NB4 (cell line): ENCODE data around the gene IQCN.

ENCODE experiments used
- DNase-seq: peaks from one replicate; pipeline ENCODE4 v3.0.0; 2010; ENCODE audit warnings: low read depth
- H3K4me3 ChIP-seq: one replicate; pipeline ENCODE4 v1.5.1; 2011; ENCODE audit warnings: mild to moderate bottlenecking, low read depth, low read length, moderate library complexity
- MYC ChIP-seq: IDR thresholded peaks from 2 replicates; pipeline ENCODE4 v1.6.1; 2011; ENCODE audit warnings: low read depth, low read length
- POLR2A ChIP-seq: IDR thresholded peaks from 2 replicates; pipeline ENCODE4 v1.6.1; 2011; ENCODE audit warnings: mild to moderate bottlenecking; ENCODE audit not compliant: insufficient read length; ENCODE audit errors: extremely low read depth
- TF ChIP-seq, protein P1 (sequence below): IDR thresholded peaks from 2 replicates; pipeline ENCODE4 v1.6.1; 2011; ENCODE audit warnings: low read depth, low read length
- TF ChIP-seq, protein P2 (sequence below): IDR thresholded peaks from one replicate; pipeline ENCODE4 v1.5.1; 2012; ENCODE audit warnings: low read depth, low read length

IQCN gene

DNA sequence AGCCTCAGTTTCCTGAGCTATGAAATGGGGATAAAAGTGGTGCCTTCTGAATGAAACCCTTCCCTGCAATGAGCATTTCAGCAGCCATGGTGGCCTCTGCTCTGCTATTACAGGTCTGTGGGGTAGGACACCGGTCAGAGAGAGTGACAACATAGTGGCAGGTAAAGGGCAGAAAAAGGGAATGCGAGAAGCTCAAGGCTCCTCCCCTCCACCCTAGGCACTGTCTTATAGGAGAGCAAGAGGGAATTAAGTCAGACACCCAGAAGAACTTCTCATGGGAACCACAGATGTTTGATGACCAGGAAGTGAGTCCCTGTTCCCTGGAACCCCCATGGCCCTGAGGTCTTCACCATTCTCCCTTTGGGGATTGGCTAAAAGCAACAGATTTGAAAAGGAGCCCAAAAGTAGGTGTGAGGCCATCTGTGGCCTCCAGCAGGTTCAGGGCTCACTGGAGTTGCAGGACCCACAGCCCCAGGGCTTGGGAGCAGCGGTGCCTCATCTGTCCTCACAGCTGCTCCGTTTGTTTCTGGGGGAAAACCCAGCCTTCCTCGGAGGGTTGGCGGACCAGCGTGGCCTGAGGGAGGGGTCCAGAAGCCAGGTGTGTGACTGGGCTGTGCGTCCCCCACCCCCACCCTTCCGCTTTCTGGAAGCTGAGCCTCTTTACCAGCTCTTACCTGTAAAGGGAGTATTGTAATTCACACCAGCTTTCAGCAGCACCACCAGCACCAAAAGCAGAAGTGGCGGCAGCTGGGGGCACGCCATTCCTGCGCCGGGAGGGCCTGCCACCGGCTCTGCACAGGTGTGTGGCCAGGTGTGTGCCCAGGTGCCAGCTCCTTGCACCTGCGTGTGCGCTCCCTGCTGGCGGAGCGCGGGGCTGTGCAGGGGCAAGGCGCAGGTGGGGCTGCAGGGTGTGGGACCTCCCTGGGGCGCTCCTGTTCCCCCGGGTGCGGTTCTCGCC is 19.4 kb downstream of the IQCN start:
- no peak overlapping the region for H3K4me3 ChIP-seq
- DNase-seq = no peak
- TF ChIP-seq MYC (no peak), POLR2A (no peak)
- TF ChIP-seq, protein P1, sequence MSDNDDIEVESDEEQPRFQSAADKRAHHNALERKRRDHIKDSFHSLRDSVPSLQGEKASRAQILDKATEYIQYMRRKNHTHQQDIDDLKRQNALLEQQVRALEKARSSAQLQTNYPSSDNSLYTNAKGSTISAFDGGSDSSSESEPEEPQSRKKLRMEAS = no peak
- TF ChIP-seq, protein P2, sequence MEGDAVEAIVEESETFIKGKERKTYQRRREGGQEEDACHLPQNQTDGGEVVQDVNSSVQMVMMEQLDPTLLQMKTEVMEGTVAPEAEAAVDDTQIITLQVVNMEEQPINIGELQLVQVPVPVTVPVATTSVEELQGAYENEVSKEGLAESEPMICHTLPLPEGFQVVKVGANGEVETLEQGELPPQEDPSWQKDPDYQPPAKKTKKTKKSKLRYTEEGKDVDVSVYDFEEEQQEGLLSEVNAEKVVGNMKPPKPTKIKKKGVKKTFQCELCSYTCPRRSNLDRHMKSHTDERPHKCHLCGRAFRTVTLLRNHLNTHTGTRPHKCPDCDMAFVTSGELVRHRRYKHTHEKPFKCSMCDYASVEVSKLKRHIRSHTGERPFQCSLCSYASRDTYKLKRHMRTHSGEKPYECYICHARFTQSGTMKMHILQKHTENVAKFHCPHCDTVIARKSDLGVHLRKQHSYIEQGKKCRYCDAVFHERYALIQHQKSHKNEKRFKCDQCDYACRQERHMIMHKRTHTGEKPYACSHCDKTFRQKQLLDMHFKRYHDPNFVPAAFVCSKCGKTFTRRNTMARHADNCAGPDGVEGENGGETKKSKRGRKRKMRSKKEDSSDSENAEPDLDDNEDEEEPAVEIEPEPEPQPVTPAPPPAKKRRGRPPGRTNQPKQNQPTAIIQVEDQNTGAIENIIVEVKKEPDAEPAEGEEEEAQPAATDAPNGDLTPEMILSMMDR = no peak

- TF ChIP-seq, protein P2 = no peak
- TF ChIP-seq MYC = no peak
- TF ChIP-seq, protein P1 = no peak
- no peak for TF ChIP-seq POLR2A
- no peak overlapping the region for H3K4me3 ChIP-seq
- peak; percentile 40 for DNase-seq
Observed at GRCh38 chr19:18253716-18254115, 20.5 kb downstream of the IQCN start.

GRCh38 chr19:18253130-18253529 is 21.1 kb downstream of the IQCN start:
- H3K4me3 ChIP-seq = no peak overlapping the region
- no peak for DNase-seq
- TF ChIP-seq, protein P1 = no peak
- TF ChIP-seq MYC (no peak), POLR2A (no peak)
- TF ChIP-seq, protein P2 = no peak

- H3K4me3 ChIP-seq = no peak overlapping the region
- TF ChIP-seq MYC (no peak), POLR2A (no peak)
- TF ChIP-seq, protein P1 = no peak
- TF ChIP-seq, protein P2 = no peak
- DNase-seq = no peak
Observed at GRCh38 chr19:18252370-18252717, 21.9 kb downstream of the IQCN start.

- TF ChIP-seq POLR2A (no peak), MYC (no peak)
- TF ChIP-seq, protein P2 = peak; percentile 93
- TF ChIP-seq, protein P1 = peak; percentile 28; the same call in 1 of the 2 replicates
- peak; percentile 71 for DNase-seq
Observed at GRCh38 chr19:18251587-18252369, 22.5 kb downstream of the IQCN start.

More at GRCh38 chr19:18251587-18252369, 22.5 kb downstream of the IQCN start:
- no peak overlapping the region for H3K4me3 ChIP-seq
